Tibial nerve (tissue), 4 donors: Measurements from ENCODE around the gene THSD4. TPM values are rescaled to one million over a fixed set of nuclear protein-coding genes. Genes with fewer than 3 reads are reported as not detected.

Experiments used
- DNase-seq, 2 donors: peaks; one replicate each; pipeline ENCODE4 v3.0.0-alpha.2; 2019; ENCODE audit warnings: low spot score in 2 of 2
- H3K27ac ChIP-seq, 4 donors: fragments of 200-600 bp; sonication (generic) in 3 of 4; one replicate each; pipeline ENCODE4 v1.5.1; 2017 to 2019; ENCODE audit warnings: mild to moderate bottlenecking in 1 of 4
- H3K27me3 ChIP-seq, 2 donors: fragments of 200-600 bp; sonication (generic) in 1 of 2; one replicate each; pipeline versions ENCODE4 v1.5.1 to v1.6.0; 2017 to 2019
- H3K36me3 ChIP-seq, 3 donors: fragments of 200-600 bp; sonication (generic); one replicate each; pipeline ENCODE4 v1.5.1; 2018 to 2019
- H3K4me1 ChIP-seq, 4 donors: fragments of 200-600 bp; sonication (generic) in 3 of 4; one replicate each; pipeline ENCODE4 v1.5.1; 2017 to 2019
- H3K4me3 ChIP-seq, 4 donors: fragments of 200-600 bp; sonication (generic) in 3 of 4; one replicate each; pipeline ENCODE4 v1.5.1; 2017 to 2019; ENCODE audit warnings: mild to moderate bottlenecking in 1 of 4, moderate library complexity in 1 of 4
- H3K9me3 ChIP-seq, 4 donors: fragments of 200-600 bp; sonication (generic) in 3 of 4; one replicate each; pipeline ENCODE4 v1.5.1; 2017 to 2019
- EP300 ChIP-seq, 2 donors: sonication (generic); formaldehyde crosslinking; IDR thresholded peaks; one replicate each; pipeline ENCODE4 v1.6.1; 2017; ENCODE audit warnings: antibody characterized with exemption in 2 of 2, mild to moderate bottlenecking in 1 of 2
- POLR2A ChIP-seq, 2 donors: fragments of 450-650 bp; IDR thresholded peaks; one replicate each; pipeline ENCODE4 v1.6.1; 2017; ENCODE audit warnings: antibody characterized with exemption in 2 of 2, mild to moderate bottlenecking in 2 of 2, moderate library complexity in 2 of 2
- WGBS, 2 donors: methylation state at CpG; one replicate each; pipeline ENCODE4 v1.1.5; 2018; 5-methylcytosine and 5-hydroxymethylcytosine counted together
- total RNA-seq, 4 donors: library from RNA; depleted of rRNA; stranded (reverse); fragments of >200 nt; gene quantifications; one replicate each; pipeline ENCODE4 v1.1.0, GENCODE V29; 2016
- TF ChIP-seq, protein P1 (sequence below), 5 experiments: fragments of 200-600 bp in 3 of 5; fragments of 450-650 bp in 2 of 5; sonication (generic) in 3 of 5; IDR thresholded peaks; one replicate each; pipeline ENCODE4 v1.5.1; 2016 to 2019; ENCODE audit warnings: antibody characterized with exemption in 5 of 5, mild to moderate bottlenecking in 3 of 5, moderate library complexity in 2 of 5

THSD4 gene
- total RNA-seq, 4 donors from 2014 or later = 9.6 to 25.1 (median 21.2) TPM

DNA sequence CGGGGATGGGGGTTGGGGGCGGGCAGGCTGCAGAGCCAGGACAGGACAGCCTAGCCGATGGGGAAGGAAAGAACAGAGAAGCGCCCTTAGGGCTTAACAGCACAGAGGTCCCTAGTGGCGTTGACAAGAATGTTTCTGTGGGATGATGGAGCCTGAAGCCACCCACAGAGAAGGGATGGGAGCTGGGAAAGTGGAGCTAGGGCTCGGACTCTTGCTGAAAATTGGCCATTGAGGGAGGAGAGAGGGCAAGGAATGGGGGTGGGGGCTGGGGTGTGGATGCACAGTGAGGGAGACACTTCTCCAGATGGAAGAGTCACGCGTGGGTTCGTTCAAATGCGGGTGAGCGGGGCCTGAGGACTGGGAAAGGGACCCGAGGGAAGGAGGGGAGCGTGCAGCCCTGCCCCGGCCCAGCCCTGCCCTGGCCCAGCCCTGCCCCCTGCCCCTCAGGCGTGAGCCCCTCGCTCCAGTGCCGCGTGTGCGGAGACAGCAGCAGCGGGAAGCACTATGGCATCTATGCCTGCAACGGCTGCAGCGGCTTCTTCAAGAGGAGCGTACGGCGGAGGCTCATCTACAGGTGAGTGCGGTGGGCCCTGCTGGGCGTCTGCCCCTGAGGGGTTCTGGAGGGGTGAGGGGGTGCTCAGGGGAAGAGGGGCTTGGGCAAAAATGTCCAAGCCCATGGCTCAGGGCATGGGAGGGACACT is 695.9 kb downstream of the THSD4 start:
- no peak for TF ChIP-seq EP300 (IDR thresholded peaks at IDR 0.05)
- no peak for TF ChIP-seq POLR2A (IDR thresholded peaks at IDR 0.05)
- TF ChIP-seq, protein P1, sequence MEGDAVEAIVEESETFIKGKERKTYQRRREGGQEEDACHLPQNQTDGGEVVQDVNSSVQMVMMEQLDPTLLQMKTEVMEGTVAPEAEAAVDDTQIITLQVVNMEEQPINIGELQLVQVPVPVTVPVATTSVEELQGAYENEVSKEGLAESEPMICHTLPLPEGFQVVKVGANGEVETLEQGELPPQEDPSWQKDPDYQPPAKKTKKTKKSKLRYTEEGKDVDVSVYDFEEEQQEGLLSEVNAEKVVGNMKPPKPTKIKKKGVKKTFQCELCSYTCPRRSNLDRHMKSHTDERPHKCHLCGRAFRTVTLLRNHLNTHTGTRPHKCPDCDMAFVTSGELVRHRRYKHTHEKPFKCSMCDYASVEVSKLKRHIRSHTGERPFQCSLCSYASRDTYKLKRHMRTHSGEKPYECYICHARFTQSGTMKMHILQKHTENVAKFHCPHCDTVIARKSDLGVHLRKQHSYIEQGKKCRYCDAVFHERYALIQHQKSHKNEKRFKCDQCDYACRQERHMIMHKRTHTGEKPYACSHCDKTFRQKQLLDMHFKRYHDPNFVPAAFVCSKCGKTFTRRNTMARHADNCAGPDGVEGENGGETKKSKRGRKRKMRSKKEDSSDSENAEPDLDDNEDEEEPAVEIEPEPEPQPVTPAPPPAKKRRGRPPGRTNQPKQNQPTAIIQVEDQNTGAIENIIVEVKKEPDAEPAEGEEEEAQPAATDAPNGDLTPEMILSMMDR (IDR thresholded peaks at IDR 0.05) = no peak
- no peaks in the 10 kb centered on the region for H3K9me3 ChIP-seq
- peaks cover 0 to 3% of the 10 kb centered on the region in 2 donors for H3K27me3 ChIP-seq
- H3K4me3 ChIP-seq = no peak overlapping the region
- no peaks in the 10 kb centered on the region for H3K36me3 ChIP-seq
- DNase-seq = no peak
- 68 to 73% methylated on average over 19 to 27 of the region's 27 CpGs for WGBS, 2 donors
- H3K4me1 ChIP-seq = no peaks in the 10 kb centered on the region
- H3K27ac ChIP-seq = no peak overlapping the region

DNA sequence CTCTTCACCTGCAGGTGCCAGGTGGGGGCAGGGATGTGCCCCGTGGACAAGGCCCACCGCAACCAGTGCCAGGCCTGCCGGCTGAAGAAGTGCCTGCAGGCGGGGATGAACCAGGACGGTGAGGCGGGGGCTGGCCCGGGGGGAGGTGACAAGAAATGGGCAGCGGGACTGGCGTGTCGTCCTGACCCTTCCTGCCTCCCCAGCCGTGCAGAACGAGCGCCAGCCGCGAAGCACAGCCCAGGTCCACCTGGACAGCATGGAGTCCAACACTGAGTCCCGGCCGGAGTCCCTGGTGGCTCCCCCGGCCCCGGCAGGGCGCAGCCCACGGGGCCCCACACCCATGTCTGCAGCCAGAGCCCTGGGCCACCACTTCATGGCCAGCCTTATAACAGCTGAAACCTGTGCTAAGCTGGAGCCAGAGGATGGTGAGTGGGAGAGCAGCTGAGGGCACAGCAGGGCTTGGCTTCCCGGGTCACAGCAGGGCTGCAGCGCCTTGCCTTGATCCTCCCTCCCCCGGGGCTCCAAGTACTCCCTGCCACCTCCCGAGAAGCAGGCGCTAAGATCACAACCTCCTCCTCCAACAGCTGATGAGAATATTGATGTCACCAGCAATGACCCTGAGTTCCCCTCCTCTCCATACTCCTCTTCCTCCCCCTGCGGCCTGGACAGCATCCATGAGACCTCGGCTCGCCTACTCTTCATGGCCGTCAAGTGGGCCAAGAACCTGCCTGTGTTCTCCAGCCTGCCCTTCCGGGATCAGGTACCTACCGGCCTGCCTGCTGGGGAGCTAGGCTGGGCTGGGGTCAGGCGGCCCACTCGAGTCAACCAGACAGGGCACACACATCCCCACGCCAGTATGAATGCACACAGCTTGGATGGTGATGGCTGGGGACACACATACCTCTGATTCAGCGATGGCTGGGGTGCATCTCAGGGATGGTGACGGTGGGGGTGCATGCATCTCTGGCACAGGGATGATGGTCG is 696.8 kb downstream of the THSD4 start:
- DNase-seq = no peak

DNA sequence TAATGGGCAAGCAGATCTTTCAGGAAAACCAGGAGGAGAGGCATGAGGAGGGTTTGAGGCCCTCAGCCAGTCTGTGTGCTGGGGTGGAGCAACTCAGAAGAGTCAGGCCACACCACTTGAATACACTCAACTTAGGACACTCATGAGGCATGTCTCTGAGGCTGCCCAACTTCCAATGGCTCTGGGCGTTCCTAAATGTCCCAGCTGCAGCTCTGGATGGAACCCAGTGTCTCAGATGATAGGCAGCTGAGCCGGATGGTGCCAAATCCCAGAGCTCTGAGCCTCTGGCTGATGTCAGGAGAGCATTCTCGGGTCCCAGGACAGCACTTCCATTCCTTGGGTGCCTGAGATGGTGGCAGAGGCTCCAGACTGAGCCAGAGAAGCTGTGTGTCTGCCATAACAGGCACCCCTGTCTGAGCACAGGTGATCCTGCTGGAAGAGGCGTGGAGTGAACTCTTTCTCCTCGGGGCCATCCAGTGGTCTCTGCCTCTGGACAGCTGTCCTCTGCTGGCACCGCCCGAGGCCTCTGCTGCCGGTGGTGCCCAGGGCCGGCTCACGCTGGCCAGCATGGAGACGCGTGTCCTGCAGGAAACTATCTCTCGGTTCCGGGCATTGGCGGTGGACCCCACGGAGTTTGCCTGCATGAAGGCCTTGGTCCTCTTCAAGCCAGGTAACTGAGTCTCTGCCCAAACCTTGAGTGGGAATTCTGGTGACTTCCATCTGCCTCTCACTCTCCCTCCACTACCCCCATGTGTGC is 697.9 kb downstream of the THSD4 start:
- Histone ChIP-seq H3K27ac (no peak overlapping the region), H3K27me3 (peaks cover 0 to 3% of the 10 kb centered on the region in 2 donors), H3K4me3 (no peak overlapping the region), H3K36me3 (no peaks in the 10 kb centered on the region), H3K4me1 (no peaks in the 10 kb centered on the region), H3K9me3 (peaks cover 0 to 6% (median 0%) of the 10 kb centered on the region in 4 donors)
- DNase-seq = no peak
- TF ChIP-seq POLR2A (IDR thresholded peaks at IDR 0.05) (no peak), EP300 (IDR thresholded peaks at IDR 0.05) (no peak)
- TF ChIP-seq, protein P1 (IDR thresholded peaks at IDR 0.05) = no peak
- WGBS, 2 donors = 84 to 87% methylated on average over 12 to 13 of the region's 16 CpGs

More for the DNA sequence above, 696.8 kb downstream of the THSD4 start:
- Histone ChIP-seq H3K4me3 (no peak overlapping the region), H3K4me1 (no peaks in the 10 kb centered on the region), H3K9me3 (no peaks in the 10 kb centered on the region), H3K36me3 (no peaks in the 10 kb centered on the region), H3K27ac (no peak overlapping the region), H3K27me3 (peaks cover 0 to 3% of the 10 kb centered on the region in 2 donors)
- 88% methylated on average over 35 to 38 of the region's 38 CpGs for WGBS, 2 donors
- TF ChIP-seq POLR2A (IDR thresholded peaks at IDR 0.05) (no peak), EP300 (IDR thresholded peaks at IDR 0.05) (no peak)
- TF ChIP-seq, protein P1 (IDR thresholded peaks at IDR 0.05) = no peak

DNA sequence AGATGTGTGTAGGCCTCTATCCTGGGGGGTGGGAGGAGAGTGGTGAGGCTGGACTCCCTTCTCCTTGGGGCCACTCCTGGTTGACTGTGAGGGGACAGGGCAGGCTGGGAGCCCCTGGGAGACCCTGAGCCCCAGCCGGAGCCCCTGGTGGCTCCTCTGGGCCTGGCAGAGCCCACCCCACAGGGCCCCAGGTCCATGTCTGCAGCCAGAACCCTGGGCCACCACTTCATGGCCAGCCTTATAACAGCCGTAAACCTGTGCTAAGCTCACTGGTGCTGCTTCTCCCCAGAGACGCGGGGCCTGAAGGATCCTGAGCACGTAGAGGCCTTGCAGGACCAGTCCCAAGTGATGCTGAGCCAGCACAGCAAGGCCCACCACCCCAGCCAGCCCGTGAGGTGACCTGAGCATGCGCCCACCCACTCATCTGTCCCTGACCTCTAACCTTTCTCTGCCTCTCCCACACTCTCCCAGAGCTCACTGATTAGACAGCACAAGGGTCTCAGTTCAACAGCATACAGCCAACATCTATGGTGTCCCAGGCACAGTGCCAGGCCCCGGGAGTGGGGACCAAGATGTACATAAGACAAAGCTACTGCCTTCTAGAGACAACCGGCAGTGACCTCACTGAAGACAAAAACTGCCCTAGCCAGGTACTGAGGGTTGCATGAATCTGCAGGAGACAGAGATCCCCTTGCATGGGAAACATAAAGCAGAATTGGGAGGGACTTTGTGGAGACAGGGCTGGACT is 698.6 kb downstream of the THSD4 start:
- TF ChIP-seq POLR2A (IDR thresholded peaks at IDR 0.05) (no peak), EP300 (IDR thresholded peaks at IDR 0.05) (no peak)
- TF ChIP-seq, protein P1 (IDR thresholded peaks at IDR 0.05) = no peak

More for the DNA sequence above, 698.6 kb downstream of the THSD4 start:
- Histone ChIP-seq H3K4me1 (no peaks in the 10 kb centered on the region), H3K9me3 (peaks cover 0 to 6% (median 0%) of the 10 kb centered on the region in 4 donors), H3K27ac (no peak overlapping the region), H3K36me3 (peaks cover 0 to 7% (median 0%) of the 10 kb centered on the region in 3 donors), H3K27me3 (no peaks in the 10 kb centered on the region), H3K4me3 (no peak overlapping the region)
- DNase-seq = no peak
- 69 to 71% methylated on average over 4 to 8 of the region's 9 CpGs for WGBS, 2 donors
